Lower leg skin (tissue), 3 donors: Measurements from ENCODE around the gene SOWAHC.

Source experiments
- CTCF ChIP-seq, 3 donors: fragments of 450-650 bp; IDR thresholded peaks; one replicate each; pipeline ENCODE4 v1.5.1; 2016; ENCODE audit warnings: antibody characterized with exemption in 3 of 3, mild to moderate bottlenecking in 3 of 3, moderate library complexity in 2 of 3
- POLR2A ChIP-seq, 2 donors: fragments of 450-650 bp; IDR thresholded peaks; one replicate each; pipeline ENCODE4 v1.6.1; 2016 to 2017; ENCODE audit warnings: antibody characterized with exemption in 2 of 2, mild to moderate bottlenecking in 1 of 2, moderate library complexity in 1 of 2

- TF ChIP-seq CTCF (IDR thresholded peaks at IDR 0.05) (no peak), POLR2A (IDR thresholded peaks at IDR 0.05) (no peak)
Measured at GRCh38 chr2:109662889-109663288, 48.7 kb downstream of the SOWAHC start.
